ENCODE measurements around the gene MLF2.
"Not testable (repeated sequence)": the region's sequence is repeated elsewhere in the genome, so short reads cannot be mapped to it uniquely, and the experiment has no call there.

MLF2 gene

DNA sequence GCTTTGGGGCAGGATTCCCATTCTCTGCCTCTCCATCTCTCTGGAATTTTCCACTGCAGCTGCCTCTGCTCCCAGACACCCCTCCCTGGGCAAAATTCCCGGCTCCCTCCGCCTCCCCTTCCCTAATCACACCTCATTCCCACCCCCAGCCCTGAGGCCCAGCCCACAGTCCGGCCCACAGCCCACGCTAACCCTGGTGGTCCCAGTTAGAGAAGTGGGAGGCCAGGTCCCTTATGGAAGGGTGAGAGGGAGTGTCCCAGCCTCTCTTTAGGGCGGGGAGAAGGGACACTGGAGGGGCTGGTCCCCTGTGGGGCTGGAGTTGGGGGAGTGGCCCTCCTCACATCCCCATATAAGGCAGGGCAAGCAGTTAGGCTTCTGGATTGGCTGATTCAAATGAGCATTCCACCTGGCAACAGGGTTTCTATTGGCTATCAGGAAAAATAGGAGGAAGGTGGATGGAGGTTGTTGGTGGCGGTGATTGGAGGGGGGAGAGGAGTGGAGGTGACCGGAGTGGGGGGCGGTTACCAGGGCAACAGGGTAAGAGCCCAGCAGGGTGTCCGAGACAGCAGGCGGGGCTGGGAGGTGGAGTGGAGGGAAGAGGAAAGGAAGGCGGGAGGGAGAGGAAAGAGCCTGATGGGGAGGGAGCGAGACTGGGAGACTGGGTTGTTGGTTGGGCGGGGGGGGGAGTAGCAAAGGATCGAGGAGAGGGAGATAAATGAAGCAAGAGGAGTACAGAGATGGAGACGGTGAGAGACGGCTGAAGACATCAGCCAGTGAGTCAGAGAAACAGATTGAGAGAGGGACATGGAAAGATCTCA is 11.3 kb upstream of the MLF2 start:
- DNase-seq: peak; percentile 74

DNA sequence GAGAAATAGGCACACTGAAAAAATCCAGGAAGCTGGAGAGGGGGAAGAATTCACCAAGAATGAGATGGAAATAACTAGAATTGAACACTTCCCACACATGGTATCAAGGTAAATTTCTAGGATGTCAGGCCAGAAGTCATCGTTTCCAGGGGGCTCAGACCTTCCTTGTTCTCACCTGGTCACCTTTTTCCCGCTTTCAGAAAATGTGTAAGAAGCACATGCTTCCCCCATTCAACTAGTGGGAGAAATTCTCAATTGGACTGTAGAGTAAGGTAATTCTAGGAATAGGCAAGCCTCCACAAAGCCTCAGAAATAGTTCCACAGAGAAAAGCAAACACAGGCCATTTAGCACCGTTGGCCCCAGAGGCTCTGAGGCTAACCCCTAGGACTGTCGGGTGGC is 10.4 kb upstream of the MLF2 start:
- no peak for DNase-seq

DNA sequence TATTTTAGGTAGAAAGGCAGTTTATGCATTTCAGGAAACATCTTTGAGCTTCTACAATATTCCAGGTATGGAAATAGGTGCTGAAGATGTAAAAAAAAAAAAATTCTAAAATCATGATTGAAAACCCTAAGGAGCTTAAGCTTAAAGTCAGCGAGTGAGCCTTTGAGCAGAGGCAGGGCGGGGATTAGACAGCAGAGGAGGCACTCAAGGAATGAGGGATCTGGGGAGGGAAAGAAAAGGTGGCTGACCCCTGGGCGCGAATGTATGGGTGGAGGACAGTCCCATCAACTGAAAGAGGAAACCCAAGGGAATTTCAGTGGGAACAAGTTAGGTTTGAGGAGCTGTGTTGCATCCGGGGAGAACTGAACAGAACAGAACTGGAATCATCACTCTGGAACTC is 6.8 kb upstream of the MLF2 start:
- no peak for DNase-seq

DNA sequence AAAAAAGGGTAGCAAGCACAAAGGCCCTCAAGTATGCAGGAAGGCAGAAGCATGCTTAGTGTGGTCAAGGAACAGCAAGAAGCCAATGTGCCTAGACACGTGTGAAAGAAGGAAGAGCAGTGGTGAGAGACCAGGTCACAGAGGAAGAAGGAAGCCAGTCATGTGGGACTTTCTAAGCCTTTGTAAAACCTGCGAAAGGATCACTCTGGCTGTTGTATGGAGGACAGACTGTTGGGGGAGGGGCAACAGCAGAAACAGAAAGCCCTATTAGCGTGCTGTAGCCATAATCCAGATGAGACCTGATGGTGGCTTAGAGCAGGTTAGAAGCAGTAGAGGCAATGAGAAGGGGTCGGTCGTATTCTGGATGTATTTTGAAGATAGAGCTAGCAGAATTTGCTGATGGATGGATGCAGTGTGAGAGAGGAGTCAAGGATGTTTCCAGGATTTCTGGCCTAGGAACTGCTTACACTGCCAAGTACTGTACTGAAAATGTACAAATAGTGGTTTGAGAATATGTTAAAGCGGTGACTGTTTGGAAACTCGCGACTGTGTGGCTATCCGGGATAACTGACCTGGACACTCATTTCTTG is 5.7 kb upstream of the MLF2 start:
- DNase-seq: no peak

DNA sequence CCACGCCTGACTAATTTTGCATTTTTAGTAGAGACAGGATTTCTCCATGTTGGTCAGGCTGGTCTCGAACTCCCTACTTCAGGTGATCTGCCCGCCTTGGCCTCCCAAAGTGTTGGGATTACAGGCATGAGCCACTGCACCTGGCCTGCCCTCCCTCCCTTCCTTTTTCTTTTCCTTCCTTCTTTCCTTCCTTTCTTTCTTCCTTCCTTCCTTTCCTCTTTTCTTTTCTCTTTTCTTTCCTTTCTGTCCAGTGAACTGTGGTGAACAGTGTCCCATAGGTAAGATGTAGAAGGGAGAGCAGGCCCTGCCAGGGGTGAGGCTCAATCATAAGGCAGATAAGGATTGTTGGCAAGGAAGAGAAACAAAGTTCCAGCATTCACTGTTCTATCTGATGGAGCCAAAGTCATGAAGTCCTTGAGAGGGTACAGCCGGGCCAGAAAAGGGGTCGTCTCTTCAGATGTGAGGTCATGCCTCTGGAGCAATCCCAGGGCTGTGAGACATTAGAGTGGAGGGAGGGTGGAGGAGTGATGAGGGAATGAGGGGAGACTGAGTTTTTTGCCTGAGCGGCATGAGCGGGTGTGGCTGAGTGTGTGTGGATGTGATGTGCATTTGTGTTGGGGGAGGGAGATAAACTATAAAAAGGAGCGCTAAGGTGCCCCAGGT is 4.2 kb upstream of the MLF2 start:
- no peak for DNase-seq

DNA sequence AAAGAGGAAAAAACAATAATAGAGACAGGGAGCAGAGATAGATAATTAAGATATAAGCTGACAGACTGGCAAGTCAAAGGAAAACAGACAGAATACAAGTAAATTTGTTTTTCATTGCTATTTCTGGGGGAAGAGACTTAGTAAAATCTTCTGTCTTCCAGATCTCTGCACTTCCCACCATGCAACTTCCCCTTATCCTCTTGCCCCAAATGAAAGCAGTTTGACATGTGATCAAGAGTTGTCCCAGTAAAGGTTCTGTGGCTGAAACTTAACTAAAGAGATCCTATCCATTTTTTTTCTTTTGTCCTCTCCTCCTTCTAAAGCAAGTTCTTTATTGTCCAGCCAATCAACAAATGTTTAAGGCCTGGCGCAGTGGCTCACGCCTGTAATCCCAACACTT is 1.5 kb upstream of the MLF2 start:
- no peak for DNase-seq

DNA sequence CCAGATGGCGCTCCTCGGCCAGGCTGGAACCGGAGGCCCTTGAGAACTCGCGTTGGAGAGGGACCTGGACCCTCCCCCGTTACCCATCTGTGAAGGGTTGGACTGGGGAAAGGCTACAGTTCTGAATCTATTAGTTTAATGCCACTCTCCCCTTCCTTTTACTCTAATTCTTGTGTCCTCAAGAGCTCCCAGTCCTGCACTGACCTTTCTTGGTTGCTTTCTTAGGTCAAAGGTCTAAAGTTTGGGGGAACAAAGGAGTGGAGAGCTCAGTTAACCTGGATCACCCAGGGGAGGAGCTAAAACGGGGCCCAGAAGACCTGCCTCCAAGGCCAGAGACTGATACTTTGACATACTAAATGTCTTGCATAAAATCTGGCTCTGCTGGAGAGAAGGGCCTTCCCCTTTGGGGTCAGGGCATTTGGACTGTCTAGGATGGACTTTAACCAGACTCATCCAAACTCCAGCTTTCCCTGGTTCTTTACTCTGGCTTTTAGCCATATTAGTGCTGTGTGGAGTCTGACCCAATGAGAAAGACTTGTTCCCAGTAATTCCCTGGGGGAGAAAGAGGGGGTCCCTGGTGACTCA is 923 bp upstream of the MLF2 start:
- no peak for DNase-seq

DNA sequence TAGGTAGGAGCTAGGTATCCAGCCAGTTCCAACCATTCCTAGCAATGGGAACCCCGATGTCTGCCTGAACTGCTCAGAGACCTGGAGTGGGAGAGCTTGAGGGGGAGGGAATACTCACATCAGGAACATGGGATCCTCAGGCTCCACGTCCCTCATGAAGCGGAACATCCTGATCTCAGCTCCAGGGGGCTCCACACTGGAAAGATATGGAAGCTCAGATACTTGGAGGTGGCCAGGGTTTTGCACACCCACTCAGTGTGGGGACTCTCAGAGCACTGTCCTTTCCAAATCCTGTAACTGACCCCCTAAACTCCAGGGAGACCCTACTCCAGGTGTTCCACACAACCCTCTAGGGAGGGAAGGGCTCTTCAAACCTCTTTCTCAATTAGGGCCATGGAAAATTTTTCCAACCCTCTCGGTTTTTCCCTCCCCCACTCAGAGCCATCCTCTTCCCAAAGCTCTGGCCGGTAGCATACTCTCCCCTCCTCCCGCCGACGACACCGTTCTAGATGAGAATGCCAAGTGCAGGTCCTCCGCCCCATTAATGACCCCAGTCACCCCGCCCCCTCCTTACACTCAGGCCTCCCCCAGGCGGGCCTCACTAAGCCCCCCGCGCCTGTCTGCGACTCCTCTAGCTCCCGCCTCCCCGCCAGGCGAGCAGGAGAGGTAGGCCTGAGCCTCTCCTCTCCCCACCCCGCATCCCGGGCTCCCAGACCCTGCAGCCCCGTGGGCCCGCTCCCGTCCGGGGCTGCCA is 597 bp downstream of the MLF2 start:
- no peak for DNase-seq

DNA sequence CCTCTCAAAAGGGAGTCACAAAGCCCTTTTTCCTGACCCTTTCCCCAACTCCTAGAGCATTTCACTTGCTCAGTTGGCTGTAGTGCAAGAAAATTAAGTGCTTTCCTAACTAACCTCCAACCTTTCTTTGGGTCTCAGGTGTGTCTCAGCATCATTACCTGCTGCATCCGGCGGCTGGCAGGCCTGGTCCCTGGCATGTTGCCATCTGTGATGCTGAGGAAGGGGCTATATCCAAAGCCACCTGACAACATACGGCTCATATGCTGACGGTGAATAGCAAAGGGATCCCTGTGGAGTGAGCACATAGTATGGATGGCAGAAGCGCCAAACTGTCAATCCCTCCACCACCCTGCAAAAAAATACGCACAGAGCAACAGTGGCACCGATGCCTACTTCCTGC is 1.2 kb downstream of the MLF2 start:
- no peak for DNase-seq

DNA sequence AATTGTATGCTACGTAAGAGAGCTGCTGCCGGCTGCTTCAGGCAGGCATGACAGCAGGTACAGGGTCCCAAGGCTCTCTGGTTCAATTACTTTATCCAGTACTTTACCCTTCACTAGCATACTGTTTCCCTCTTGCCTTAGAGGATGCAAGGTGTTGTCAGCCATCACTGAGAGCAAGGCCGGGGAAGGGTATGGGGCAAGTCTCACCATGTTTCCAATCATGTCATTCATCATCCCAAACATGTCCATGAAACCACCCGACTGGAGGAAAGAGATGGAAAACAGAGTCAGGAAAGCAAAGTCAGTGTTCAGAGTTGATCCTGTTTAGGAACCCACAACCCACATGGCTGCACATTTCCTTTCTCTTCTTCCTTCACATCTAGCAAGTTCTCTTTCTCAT is 2.4 kb downstream of the MLF2 start:
- DNase-seq: no peak

DNA sequence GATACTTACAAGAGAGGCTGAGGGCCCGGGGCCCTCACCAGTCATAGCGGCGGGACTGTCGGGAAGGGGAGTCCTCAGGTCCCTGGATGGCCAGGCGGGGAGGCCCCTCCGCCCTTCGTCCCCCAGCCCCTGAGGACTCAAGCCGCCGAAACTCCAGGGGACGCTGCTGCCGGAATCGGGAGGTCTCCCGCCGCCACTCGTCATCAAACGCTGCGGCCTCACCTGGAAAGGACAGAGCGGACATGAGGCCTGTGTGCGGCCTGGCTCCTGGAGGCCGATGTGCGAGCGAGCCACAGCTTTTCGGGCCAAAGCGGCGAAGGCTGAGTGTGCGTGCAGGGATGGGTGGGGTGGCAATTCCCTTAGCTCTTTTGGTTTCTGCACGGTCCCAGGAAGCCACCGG is 4.2 kb downstream of the MLF2 start:
- DNase-seq: no peak

DNA sequence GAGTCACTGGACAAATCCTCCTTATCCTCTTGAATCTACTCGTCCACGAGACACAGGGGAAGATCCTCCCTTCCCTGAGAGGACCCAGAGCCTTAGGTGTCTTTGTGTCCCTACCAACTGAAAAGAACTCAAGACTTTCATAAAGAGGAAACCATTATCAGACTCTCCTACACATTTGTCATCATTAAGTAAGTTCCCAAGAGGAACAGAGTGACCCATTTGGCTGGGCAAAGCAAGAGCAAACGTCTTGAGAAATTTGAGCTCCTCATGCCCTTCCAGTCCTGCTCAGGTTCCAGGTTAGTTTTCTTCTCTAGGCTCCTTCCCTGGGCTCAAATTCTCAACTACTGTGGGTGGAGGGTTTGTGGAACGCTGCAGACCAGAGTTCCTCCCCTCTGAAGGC is 5.7 kb downstream of the MLF2 start:
- DNase-seq: no peak

DNA sequence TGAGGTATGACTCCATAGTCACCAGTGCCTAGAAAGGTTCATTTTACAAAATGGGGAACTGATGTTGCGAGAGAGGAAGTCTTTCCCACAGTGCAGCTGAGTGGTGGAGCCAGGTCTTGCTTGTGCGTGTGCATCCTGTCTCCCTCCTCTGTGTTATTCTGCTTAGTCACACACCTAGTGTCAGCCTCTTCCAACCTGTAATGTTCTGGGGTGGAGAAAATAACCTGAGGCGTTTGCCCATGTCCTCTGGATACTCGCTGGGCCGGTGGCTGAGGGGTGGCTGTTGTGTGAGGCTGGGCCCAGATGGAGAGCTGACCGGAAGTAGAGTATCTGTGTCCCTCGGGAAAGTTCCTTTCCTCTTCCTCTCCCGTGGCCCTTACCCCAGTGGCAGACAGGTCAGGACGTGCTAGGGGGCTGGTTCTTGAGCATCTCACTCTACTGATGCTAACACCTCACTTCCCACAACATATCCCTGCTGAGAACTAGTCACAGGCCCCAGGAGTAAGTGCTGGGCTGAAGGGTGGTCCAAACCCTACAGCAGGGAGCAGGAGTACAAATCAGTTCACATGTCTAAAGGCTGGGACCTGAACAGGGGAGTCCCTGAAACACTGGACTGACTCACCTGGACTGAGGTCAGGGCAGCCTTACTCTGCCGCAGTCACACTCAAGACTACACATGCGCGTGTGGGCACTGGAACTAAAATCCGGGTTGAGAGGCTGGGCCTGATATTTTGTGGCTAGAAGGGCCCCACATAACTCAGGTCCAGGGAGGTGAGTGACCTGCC is 7.0 kb downstream of the MLF2 start:
- no peak for DNase-seq

DNA sequence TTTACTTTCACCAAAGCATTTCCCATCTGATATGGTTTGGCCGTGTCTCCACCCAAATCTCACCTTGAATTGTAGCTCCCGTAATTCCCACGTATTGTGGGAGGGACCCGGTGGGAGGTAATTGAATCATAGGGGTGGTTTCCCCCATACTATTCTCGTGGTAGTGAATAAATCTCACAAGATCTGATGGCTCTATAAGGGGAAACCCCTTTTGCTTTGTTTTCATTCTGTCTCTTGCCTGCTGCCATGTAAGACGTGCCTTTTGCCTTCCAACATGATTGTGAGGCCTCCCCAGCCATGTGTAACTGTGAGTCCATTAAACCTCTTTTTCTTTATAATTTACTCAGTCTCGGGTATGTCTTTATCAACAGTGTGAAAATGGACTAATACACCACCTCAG is 9.6 kb downstream of the MLF2 start:
- DNase-seq: not testable (repeated sequence)

DNA sequence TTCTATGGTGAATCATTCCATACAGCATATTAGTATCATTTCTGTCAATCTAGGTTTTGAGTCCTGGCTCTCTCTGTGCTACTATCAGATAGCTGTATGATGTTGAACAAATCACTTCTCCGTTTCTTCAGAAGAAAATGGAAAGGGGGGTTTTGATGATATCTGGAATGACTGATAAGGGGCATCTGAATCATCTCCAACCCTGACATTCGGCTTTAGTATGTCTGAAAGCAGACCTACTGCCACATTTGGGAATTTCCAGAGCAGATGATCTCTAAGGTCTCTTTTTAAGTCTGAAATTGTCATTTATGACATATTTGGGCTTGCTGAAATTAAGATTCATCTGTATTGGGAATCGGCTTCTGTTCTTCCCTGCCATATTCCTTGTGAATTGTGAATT is 10.1 kb downstream of the MLF2 start:
- DNase-seq: no peak

DNA sequence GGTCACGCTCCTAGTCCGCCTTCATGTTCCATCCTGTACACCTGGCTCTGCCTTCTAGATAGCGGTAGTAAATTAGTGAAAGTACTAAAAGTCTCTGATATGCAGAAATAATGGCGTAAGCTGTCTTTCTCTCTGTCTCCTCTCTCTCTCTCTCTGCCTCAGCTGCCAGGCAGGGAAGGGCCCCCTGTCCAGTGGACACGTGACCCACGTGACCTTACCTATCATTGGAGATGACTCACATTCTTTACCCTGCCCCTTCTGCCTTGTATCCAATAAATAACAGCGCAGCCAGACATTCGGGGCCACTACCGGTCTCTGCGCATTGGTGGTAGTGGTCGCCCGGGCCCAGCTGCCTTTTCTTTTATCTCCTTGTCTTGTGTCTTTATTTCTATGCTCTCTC is 10.9 kb downstream of the MLF2 start:
- DNase-seq: not testable (repeated sequence)

DNA sequence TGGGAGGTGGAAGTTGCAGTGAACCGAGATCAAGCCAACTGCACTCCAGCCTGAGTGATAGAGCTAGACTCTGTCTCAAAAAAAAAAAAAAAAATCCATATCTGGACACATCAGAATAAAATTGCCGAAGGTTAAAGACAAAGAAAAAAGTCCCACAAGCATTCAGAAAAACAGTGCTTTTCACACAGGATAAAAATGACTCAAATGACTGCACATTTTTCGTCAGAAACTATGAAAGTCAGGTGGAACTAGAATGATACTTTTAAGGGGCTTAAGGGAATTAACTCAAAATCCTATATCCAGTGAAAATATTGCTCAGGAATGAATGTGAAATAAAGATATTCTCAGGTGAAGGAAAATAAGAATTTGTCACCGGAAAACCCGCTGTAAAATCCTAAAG is 16.2 kb downstream of the MLF2 start:
- DNase-seq: no peak

DNA sequence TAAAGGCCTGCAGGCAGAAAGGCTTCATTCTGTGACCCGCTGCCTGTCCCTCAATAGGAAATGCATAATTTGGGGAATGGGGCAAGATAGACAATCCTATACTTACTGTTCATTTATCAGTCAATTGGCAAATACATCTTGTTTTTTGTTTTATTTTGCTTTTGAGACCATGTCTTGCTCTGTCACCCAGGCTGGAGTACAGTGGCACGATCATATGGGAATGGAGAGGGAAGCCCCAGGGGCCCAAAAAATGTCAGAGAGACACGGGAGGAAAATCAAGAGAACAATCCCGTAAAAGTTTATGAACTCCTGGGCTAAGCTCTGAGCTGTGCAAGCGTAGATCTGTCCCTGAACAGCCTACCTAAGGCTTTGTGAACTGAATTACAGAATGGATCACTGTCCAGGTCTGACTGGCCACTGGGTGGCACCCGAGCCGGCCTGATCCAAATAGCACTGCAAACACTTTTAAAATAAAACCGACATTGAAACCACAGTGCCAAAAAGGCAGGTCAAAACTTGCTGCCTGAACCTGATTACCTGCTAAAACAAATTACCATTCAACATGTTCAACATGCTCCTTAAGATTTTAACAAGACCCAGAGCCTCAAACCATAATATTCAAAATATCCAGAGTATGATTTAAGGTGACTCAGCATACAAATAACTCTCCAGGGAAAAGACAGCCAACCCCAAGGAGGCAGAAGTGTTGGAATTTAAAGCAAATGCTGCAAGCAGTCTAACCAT is 17.3 kb downstream of the MLF2 start:
- peak; percentile 40 for DNase-seq

DNA sequence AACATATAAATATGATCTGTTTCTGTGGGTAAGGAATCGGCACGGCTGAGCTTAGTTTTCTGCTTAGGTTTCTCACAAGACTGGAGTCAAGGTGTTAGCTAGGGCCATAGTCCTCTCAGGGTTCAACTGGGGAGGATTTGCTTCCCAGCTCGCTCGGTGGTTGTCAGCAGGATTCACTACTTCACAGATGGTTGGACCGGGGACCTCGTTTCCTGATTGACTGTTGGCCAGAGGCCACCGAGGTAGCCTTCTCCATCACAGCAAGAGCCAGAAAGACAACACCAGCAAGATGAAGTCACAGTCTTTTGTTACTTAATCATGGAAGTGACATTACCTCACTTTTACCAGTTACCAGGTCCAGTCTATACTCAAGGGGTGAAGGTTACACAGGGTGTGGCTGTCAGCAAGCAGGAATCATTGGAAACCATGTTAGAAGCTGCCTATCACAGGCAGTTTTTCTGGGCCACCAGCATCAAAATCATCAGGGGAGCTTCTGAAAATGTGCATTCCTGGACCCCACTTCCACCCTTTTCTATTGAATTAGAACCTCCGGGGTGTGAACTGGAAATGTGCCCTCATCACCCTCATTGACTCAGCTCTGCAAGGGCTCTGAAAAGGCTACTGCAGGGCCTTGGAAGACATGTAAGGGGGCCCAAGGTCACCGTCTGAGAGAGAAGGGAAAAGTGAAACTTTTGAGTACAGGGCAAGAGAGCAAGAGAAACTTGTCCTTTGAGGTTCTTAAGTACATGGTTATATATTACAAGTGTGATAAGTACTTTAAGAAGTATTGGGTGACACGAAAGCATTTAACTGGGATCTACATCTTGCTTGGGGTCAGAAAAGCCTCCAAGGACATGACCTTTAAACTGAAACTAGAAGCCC is 18.2 kb downstream of the MLF2 start:
- no peak for DNase-seq

DNA sequence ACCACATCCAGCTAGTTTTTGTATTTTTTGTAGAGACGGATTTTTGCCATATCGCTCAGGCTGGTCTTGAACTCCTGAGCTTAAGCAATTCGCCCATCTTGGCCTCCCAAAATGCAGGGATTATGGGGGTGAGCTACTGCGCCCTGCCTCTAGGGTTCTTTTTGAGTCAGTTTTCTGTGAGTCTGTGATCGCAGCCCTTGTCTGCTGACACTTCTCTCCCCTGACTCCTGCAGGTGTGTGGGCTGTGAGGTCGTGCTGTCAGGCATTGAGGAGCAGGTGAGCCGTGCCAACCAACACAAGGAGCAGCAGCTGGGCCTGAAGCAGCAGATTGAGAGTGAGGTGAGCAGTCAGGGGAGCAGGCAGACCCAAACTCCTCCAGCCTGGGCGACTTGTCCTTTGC is 22.8 kb downstream of the MLF2 start:
- DNase-seq: no peak

DNA sequence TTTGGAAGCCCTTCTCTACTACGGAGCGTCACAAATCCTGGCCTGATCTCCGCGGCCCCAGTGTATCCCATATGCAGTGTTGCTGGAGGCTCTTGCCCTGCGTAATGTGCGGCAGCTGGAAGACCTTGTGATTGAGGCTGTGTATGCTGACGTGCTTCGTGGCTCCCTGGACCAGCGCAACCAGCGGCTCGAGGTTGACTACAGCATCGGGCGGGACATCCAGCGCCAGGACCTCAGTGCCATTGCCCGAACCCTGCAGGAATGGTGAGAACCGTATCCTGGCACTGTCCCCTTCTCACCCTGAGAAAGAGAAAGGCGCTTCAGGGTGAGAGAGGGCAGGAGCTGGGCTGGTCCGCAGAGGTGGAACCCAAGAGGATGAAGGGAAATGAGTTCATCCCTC is 23.8 kb downstream of the MLF2 start:
- no peak for DNase-seq

Measured in CD4-positive, alpha-beta T cell treated with Interleukin-4 for 4 hours (primary cell).